HL-60 (cell line): ENCODE measurements around the gene DCDC2C.

Source experiments
- DNase-seq, 2 experiments: peaks; one replicate each; pipeline ENCODE4 v3.0.0-alpha.2; 2010 to 2020; ENCODE audit warnings: low read depth in 1 of 2, low spot score in 1 of 2
- H3K27ac ChIP-seq: fragments of 250-450 bp; sonication (Bioruptor Pico); replicated peaks from 2 replicates; pipeline ENCODE4 v1.5.1; 2020; ENCODE audit warnings: mild to moderate bottlenecking, moderate library complexity
- H3K27me3 ChIP-seq: fragments of 250-450 bp; sonication (Bioruptor Pico); 2 replicates; pipeline ENCODE4 v1.5.1; 2021; ENCODE audit warnings: mild to moderate bottlenecking, moderate library complexity; ENCODE audit not compliant: insufficient read depth, poor library complexity, severe bottlenecking
- H3K4me3 ChIP-seq: replicated peaks from 2 replicates; pipeline ENCODE4 v1.5.1; 2011; ENCODE audit warnings: mild to moderate bottlenecking, control low read depth, low read length; ENCODE audit not compliant: insufficient read depth
- CTCF ChIP-seq: IDR thresholded peaks from one replicate; pipeline ENCODE4 v1.5.1; 2011; ENCODE audit warnings: low read length, control low read depth, inconsistent platforms; ENCODE audit not compliant: insufficient read depth
- GABPA ChIP-seq: IDR thresholded peaks from 2 replicates; pipeline ENCODE4 v1.6.1; 2012; ENCODE audit warnings: low read depth
- POLR2AphosphoS5 ChIP-seq: IDR thresholded peaks from 2 replicates; pipeline ENCODE4 v1.6.1; 2012; ENCODE audit warnings: low read depth
- REST ChIP-seq: IDR thresholded peaks from 2 replicates; pipeline ENCODE4 v1.6.1; 2012; ENCODE audit warnings: low read depth; ENCODE audit not compliant: insufficient replicate concordance
- SPI1 ChIP-seq: IDR thresholded peaks from 2 replicates; pipeline ENCODE4 v1.6.1; 2012; ENCODE audit warnings: low read depth, mild to moderate bottlenecking, borderline replicate concordance

DCDC2C gene

GRCh38 chr2:3670376-3670775, 33.0 kb upstream of the DCDC2C start:
- Histone ChIP-seq H3K27me3 (peaks cover 2% of the 10 kb centered on the region), H3K4me3 (no peak overlapping the region), H3K27ac (no peak overlapping the region)
- TF ChIP-seq SPI1 (no peak), POLR2AphosphoS5 (no peak), REST (no peak), CTCF (no peak), GABPA (no peak)
- DNase-seq = no peak

GRCh38 chr2:3670941-3671340, 32.4 kb upstream of the DCDC2C start:
- no peak overlapping the region for H3K27ac ChIP-seq
- no peak overlapping the region for H3K4me3 ChIP-seq
- no peak for TF ChIP-seq GABPA
- TF ChIP-seq POLR2AphosphoS5 = no peak
- no peak for TF ChIP-seq SPI1
- TF ChIP-seq REST = no peak
- TF ChIP-seq CTCF = no peak
- peaks cover 2% of the 10 kb centered on the region for H3K27me3 ChIP-seq
- DNase-seq = no peak

GRCh38 chr2:3672861-3673678, 30.3 kb upstream of the DCDC2C start:
- no peak overlapping the region for H3K4me3 ChIP-seq
- DNase-seq = no peak
- H3K27me3 ChIP-seq = peaks cover 2% of the 10 kb centered on the region
- no peak overlapping the region for H3K27ac ChIP-seq
- no peak for TF ChIP-seq SPI1
- no peak for TF ChIP-seq POLR2AphosphoS5
- TF ChIP-seq GABPA = no peak
- TF ChIP-seq CTCF = no peak
